GM21576 (cell line): ENCODE data around the gene UGT1A6.
"Not testable (repeated sequence)": the region's sequence is repeated elsewhere in the genome, so short reads cannot be mapped to it uniquely, and the experiment has no call there.

Experiments used
- ATAC-seq: cut with Tn5 transposase; IDR thresholded peaks from one replicate; pipeline ENCODE4 v1.9.1; 2021; ENCODE audit warnings: mild to moderate bottlenecking, moderate library complexity; ENCODE audit not compliant: unreplicated experiment

The UGT1A6 gene

GRCh38 chr2:233714121-233714520 lies 21.4 kb downstream of the UGT1A6 start:
- no peak for ATAC-seq

DNA sequence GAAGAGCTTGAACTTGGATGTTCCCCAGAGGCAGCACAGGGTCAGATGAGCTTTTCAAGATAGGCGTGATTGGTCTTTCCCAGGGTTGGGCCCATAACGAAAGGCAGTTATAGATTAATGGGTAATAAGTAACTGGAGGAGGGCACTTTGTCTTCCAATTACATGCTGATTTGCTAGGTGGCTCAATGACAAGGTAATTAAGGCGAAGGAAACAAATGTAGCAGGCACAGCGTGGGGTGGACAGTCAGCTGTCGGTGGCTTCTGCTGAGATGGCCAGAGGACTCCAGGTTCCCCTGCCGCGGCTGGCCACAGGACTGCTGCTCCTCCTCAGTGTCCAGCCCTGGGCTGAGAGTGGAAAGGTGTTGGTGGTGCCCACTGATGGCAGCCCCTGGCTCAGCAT lies 25.9 kb downstream of the UGT1A6 start, which contains the start of gene UGT1A4:
Gene UGT1A4 (plus strand): TSS at position 185 of the 400 bp plus-strand sequence. CDS start 85 bp downstream, at position 270.
- ATAC-seq = no peak

- no peak for ATAC-seq
Measured at GRCh38 chr2:233728723-233729301, 36.1 kb downstream of the UGT1A6 start, which contains the start of gene UGT1A3. UGT1A3 (plus strand) TSS chr2:233729042; CDS start chr2:233729127, 85 bp downstream.

DNA sequence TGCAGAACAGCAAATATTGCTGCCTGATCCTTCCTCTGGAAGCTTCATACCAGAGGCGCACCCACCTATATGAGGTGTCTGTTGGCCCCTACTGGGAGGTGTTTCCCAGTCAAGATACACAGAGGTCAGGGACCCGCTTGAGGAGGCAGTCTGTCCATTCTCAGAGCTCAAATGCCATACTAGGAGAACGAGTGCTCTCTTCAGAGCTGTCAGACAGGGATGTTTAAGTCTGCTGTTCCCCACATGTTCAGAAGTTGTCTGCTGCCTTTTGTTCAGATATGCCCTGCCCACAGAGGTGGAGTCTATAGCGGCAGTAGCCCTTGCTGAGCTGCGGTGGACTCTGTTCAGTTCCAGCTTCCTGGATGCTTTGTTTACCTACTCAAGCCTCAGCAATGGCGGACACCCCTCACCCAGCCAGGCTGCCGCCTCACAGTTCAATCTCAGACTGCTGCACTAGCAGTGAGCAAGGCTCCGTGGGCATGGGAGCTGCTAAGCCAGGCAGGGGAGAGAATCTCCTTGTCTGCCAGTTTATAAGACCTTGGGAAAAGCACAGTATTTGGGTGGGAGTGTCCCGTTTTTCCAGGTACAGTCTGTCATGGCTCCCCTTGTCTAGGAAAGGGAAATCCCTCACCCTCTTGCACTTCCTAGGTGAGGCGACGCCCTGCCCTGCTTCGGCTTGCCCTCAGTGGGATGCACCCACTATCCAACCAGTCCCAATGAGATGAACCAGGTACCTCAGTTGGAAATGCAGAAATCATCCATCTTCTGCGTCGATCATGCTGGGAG lies 44.4 kb downstream of the UGT1A6 start:
- ATAC-seq = not testable (repeated sequence)

DNA sequence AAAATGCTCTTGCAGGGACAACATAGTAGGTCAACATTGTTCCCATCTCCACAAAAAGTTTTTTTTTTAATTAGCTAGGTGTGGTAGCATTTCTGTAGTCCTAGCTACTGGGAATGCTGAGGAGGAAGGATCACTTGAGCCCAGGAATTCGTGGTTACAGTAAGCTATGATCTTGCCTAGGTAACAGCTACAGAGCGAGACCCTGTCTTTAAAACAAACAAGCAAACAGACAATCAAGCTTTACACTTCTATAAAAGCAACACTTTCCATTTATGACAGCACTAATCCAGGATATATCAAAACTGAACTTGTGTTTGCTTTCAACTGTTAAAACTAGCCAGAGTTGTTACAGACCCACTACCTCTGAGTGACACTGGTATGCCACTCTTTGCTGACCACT lies 48.2 kb downstream of the UGT1A6 start:
- no peak for ATAC-seq

DNA sequence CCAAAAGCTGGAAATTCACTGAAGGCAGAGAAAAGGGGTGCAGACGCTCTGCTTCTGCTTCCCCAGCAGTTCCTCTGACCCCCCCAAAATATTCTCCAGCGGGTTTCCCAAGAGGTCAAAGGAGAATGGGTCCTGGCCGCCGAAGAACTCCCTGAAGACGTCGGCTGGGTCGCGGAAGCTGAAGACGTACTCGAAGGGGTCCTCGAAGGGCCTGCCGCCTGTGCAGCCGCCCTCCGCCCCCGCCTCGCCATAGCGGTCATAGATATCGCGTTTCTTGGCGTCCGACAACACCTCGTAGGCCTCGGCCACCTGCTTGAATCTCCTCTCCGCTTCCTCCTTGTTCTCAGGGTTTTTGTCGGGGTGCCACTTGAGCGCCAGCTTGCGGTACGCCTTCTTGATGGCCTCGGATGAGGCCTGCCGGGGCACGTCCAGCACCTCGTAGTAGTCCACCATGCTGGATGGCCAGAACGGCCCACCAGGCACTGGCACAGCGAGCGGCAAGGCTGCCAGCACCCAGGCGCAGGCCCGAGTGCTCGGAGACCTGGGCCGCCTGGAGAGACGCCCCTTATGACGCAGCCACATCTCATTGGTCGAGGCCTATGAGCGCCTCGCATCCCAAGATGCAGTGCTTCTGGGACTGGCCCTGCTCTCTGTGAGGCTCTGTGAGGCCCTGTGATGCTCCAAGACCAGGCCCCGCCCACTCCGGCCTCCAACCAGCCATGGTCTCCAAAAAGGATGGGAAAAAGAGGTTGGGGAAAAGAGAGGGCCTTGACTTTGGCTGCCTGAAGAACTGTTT lies 51.0 kb downstream of the UGT1A6 start:
- ATAC-seq = no peak

DNA sequence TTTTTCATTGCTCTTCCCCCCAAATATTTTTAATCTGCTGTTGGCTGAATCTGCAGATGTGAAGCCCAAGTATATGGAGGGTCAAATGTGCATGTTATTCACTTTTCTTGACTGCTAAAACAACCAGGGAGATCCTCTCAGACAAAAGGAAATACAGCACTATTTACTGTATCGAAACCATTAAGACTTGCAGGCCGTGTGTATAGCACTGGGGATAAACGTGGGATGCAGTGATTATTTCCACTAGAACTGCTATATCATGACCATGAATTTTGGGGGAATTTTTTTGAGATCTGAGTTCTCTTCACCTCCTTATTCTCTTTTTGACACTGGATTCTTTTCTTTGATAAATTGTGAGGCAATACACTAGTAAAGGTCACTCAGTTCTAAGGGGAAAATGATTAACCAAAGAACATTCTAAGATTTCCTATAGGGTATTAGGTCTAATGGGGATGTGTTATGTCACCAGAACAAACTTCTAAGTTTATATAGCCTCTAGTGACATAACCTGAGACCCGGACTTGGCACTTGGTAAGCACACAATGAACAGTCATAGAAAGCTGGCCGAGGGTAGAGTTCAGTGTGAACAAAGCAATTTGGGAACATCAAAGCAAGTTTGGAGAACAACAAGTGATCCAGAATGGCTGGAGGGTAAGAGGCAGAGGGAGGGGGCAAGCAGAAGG lies 52.5 kb downstream of the UGT1A6 start:
- no peak for ATAC-seq

GRCh38 chr2:233745838-233746237 lies 53.1 kb downstream of the UGT1A6 start:
- ATAC-seq = not testable (repeated sequence)

GRCh38 chr2:233746475-233747282 lies 54.0 kb downstream of the UGT1A6 start:
- ATAC-seq = no peak

DNA sequence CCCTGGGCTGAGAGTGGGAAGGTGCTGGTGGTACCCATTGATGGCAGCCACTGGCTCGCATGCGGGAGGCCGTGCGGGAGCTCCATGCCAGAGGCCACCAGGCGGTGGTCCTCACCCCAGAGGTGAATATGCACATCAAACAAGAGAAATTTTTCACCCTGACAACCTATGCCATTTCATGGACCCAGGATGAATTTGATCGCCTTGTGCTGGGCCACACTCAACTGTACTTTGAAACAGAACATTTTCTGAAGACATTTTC lies 54.5 kb downstream of the UGT1A6 start:
- no peak for ATAC-seq

DNA sequence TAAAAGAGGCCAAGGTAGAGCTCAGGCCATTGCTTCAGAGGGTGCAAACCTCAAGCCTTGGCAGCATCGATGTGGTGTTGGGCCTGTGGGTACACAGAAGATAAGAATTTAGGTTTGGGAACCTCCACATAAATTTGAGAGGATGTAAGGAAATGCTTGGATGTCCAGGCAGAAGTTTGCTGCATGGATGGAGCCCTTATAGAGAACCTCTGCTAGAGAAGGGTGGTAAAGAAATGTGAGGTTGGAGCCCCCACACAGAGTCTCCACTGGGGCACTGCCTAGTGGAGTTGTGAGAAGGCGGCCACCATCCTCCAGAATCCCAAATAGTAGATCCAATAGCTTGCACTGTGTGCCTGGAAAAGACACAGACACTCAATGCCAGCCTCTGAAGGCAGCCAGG lies 58.0 kb downstream of the UGT1A6 start:
- not testable (repeated sequence) for ATAC-seq

DNA sequence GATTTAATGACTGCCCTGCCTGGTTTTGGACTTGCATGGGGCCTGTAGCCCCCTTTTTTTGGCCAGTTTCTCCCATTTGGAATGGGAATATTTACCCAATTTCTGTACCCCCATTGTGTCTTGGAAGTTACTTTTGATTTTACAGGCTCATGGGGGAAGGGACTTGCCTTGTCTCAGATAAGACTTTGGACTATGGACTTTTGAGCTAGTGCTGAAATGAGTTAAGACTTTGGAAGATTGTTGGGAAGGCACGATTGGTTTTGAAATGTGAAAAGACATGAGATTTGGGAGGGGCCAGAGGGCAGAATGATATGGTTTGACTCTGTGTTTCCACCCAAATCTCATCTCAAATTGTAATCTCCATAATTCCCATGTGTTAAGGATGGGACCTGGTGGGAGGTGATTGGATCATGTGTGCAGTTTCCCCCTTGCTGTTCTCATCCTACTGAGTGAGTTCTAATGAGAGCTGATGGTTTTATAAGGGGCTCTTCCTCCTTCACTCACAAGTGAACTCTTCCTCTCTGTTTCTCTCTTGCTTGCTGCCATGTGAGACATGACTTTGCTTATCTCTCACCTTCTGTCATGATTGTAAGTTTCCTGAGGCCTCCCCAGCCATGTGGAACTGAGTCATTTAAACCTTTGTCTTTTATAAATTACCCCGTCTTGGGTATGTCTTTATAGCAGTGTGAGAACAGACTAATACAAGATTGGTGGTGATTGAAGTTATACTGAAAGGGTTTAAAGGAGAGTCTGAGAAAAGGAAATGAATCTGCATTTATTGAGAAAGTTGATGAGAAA lies 58.7 kb downstream of the UGT1A6 start:
- ATAC-seq = not testable (repeated sequence)

- ATAC-seq = no peak
Measured at GRCh38 chr2:233754872-233755611, 62.4 kb downstream of the UGT1A6 start.

DNA sequence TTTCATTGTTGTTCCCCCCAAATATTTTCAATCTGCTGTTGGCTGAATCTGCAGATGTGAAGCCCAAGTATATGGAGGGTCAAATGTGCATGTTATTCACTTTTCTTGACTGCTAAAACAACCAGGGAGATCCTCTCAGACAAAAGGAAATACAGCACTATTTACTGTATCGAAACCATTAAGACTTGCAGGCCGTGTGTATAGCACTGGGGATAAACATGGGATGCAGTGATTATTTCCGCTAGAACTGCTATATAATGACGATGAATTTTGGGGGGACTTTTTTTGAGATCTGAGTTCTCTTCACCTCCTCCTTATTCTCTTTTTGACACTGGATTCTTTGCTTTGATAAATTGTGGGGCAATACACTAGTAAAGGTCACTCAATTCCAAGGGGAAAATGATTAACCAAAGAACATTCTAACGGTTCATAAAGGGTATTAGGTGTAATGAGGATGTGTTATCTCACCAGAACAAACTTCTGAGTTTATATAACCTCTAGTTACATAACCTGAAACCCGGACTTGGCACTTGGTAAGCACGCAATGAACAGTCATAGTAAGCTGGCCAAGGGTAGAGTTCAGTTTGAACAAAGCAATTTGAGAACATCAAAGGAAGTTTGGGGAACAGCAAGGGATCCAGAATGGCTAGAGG lies 63.9 kb downstream of the UGT1A6 start:
- no peak for ATAC-seq

- ATAC-seq = no peak
Measured at GRCh38 chr2:233758141-233758540, 65.5 kb downstream of the UGT1A6 start.

DNA sequence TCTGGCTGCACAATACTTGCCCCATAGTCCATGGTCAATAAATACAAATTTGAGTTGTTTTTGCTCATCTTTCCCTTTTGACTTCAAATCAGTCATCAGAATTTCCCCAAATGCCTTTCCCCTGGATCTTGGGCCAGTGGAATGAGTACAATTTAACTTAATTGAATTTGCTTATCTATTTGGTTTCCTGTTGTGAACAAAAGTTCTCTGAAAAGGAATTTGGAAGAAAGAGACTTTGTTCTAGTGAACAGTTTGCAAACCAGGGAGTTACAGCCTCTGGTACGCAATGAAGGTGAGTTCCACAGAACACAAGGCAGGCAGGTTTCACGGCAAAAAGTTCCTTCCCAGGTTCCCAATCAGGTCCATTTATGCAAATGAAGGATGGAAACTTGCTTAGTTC lies 66.2 kb downstream of the UGT1A6 start:
- ATAC-seq = no peak

- ATAC-seq = no peak
Measured at GRCh38 chr2:233760043-233760442, 67.4 kb downstream of the UGT1A6 start, which contains the start of gene UGT1A1. UGT1A1 (plus strand) TSS chr2:233760270; CDS start chr2:233760288, 18 bp downstream.

DNA sequence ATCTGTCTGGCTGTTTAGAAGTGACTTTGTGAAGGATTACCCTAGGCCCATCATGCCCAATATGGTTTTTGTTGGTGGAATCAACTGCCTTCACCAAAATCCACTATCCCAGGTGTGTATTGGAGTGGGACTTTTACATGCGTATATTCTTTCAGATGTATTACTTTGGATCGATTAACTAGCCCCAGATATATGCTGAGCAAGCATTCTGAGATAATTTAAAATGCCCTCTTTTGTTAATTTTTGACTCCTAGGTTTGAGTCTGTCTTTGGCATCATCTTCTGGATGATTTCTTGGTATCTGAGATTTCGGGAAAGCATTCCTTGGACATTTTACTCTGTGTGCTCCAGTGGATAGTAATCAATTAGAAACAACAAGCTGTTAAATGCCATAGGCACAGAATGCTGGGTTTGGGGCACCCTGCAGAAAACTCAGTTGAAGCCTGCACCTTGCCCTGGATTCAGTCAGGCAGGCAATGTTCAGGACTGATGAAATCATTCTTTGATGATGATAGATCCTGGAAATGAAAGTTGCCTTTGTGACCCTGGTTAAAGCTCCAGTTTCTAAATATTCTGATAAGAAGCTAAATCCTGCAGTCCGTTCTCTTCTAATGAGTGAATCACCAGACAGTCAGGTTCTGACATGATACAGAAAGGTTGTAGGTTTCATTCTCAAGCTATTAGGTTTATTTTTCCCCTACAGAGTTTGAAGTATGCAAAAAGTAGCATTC lies 68.5 kb downstream of the UGT1A6 start:
- no peak for ATAC-seq
